ENCODE data around the gene PARVB.

GRCh38 chr22:44147821-44148574, 123.9 kb downstream of the PARVB start:
- TF ChIP-seq CTCF (IDR thresholded peaks at IDR 0.05) = no peak
- no peak for TF ChIP-seq POLR2A (IDR thresholded peaks at IDR 0.05)
